Measurements from ENCODE around the gene CTIF.

CTIF gene

GRCh38 chr18:48675352-48675761 lies 136.5 kb downstream of the CTIF start:
- Histone ChIP-seq H2AFZ (ENCODE audit: low read length) (0 out of 2 replicates have a peak overlapping the region, but pooled peaks have one; percentile 36), H3K27ac (ENCODE audit: low read length) (no peak overlapping the region)
- peak; percentile 77 for DNase-seq

GRCh38 chr18:48675912-48676311 lies 137.1 kb downstream of the CTIF start:
- no peaks in the 10 kb centered on the region for H3K9me3 ChIP-seq (replicated peaks; ENCODE audit: insufficient read depth, low read length)
- H3K4me2 ChIP-seq (ENCODE audit: low read depth, low read length): no peak overlapping the region
- no peaks in the 10 kb centered on the region for H3K36me3 ChIP-seq (replicated peaks; ENCODE audit: insufficient read depth, low read length)
- no peaks in the 10 kb centered on the region for H3K27me3 ChIP-seq (replicated peaks; ENCODE audit: insufficient read depth, low read length)
- no peak for DNase-seq
- H3K79me2 ChIP-seq (ENCODE audit: low read length): no peaks in the 10 kb centered on the region
- no peaks in the 10 kb centered on the region for H3K9me2 ChIP-seq (replicated peaks; ENCODE audit: insufficient read depth, low read length)
- peaks cover 4% of the 10 kb centered on the region; the same call in 1 of the 2 replicates for H3K4me1 ChIP-seq (ENCODE audit: low read length)
- no peak overlapping the region for H2AFZ ChIP-seq (ENCODE audit: low read length)
- no peaks in the 10 kb centered on the region for H4K20me1 ChIP-seq (ENCODE audit: insufficient read depth, low read length)
- H3K27ac ChIP-seq (ENCODE audit: low read length): no peak overlapping the region
- no peak overlapping the region for H3K4me3 ChIP-seq (ENCODE audit: low read length)
- no peaks in the 10 kb centered on the region for H3F3A ChIP-seq (ENCODE audit: insufficient read depth, low read length)
- no peak overlapping the region for H3K9ac ChIP-seq (ENCODE audit: low read length)
- TF ChIP-seq EZH2 (optimal IDR thresholded peaks at IDR 0.05; ENCODE audit: low read depth, low read length) (no peak), EZH2phosphoT487 (IDR thresholded peaks at IDR 0.05; ENCODE audit: low read length) (no peak), CTCF (IDR thresholded peaks at IDR 0.05; ENCODE audit: low read length) (no peak)

More at GRCh38 chr18:48675352-48675761, 136.5 kb downstream of the CTIF start:
- Histone ChIP-seq H3K4me2 (ENCODE audit: low read depth, low read length) (peak overlapping the region; percentile 45; the same call in 1 of the 2 replicates), H4K20me1 (ENCODE audit: insufficient read depth, low read length) (no peaks in the 10 kb centered on the region), H3K36me3 (replicated peaks; ENCODE audit: insufficient read depth, low read length) (no peaks in the 10 kb centered on the region), H3K27me3 (replicated peaks; ENCODE audit: insufficient read depth, low read length) (no peaks in the 10 kb centered on the region), H3K4me1 (ENCODE audit: low read length) (peaks cover 4% of the 10 kb centered on the region; the same call in 1 of the 2 replicates), H3K4me3 (ENCODE audit: low read length) (no peak overlapping the region), H3K9ac (ENCODE audit: low read length) (no peak overlapping the region), H3K79me2 (ENCODE audit: low read length) (no peaks in the 10 kb centered on the region), H3F3A (ENCODE audit: insufficient read depth, low read length) (no peaks in the 10 kb centered on the region), H3K9me2 (replicated peaks; ENCODE audit: insufficient read depth, low read length) (no peaks in the 10 kb centered on the region), H3K9me3 (replicated peaks; ENCODE audit: insufficient read depth, low read length) (no peaks in the 10 kb centered on the region)
- TF ChIP-seq EZH2 (optimal IDR thresholded peaks at IDR 0.05; ENCODE audit: low read depth, low read length): no peak
- peak; percentile 96 for TF ChIP-seq CTCF (IDR thresholded peaks at IDR 0.05; ENCODE audit: low read length)

GRCh38 chr18:48676346-48676745 lies 137.5 kb downstream of the CTIF start:
- Histone ChIP-seq H3K9me3 (replicated peaks; ENCODE audit: insufficient read depth, low read length) (no peaks in the 10 kb centered on the region), H3F3A (ENCODE audit: insufficient read depth, low read length) (no peaks in the 10 kb centered on the region), H3K9ac (ENCODE audit: low read length) (no peak overlapping the region), H3K27ac (ENCODE audit: low read length) (no peak overlapping the region), H4K20me1 (ENCODE audit: insufficient read depth, low read length) (no peaks in the 10 kb centered on the region), H3K79me2 (ENCODE audit: low read length) (no peaks in the 10 kb centered on the region), H3K4me1 (ENCODE audit: low read length) (peaks cover 4% of the 10 kb centered on the region; the same call in 1 of the 2 replicates), H3K9me2 (replicated peaks; ENCODE audit: insufficient read depth, low read length) (no peaks in the 10 kb centered on the region), H3K4me2 (ENCODE audit: low read depth, low read length) (no peak overlapping the region), H3K27me3 (replicated peaks; ENCODE audit: insufficient read depth, low read length) (no peaks in the 10 kb centered on the region), H2AFZ (ENCODE audit: low read length) (no peak overlapping the region), H3K4me3 (ENCODE audit: low read length) (no peak overlapping the region), H3K36me3 (replicated peaks; ENCODE audit: insufficient read depth, low read length) (no peaks in the 10 kb centered on the region)
- DNase-seq: no peak
- TF ChIP-seq EZH2phosphoT487 (IDR thresholded peaks at IDR 0.05; ENCODE audit: low read length): no peak
- no peak for TF ChIP-seq EZH2 (optimal IDR thresholded peaks at IDR 0.05; ENCODE audit: low read depth, low read length)
- no peak for TF ChIP-seq CTCF (IDR thresholded peaks at IDR 0.05; ENCODE audit: low read length)

Measured in MM.1S (cell line).